Esophagus squamous epithelium (tissue), 4 donors: ENCODE measurements around the gene LTBP3.

Source experiments
- POLR2A ChIP-seq, 4 donors: fragments of 450-650 bp; IDR thresholded peaks; one replicate each; pipeline ENCODE4 v1.6.1; 2017; ENCODE audit warnings: antibody characterized with exemption in 4 of 4, mild to moderate bottlenecking in 4 of 4, moderate library complexity in 3 of 4
- TF ChIP-seq, protein P1 (sequence below), 6 experiments: fragments of 450-650 bp in 4 of 6; fragments of 200-600 bp in 2 of 6; sonication (generic) in 2 of 6; IDR thresholded peaks; one replicate each; pipeline ENCODE4 v1.5.1; 2016 to 2019; ENCODE audit warnings: antibody characterized with exemption in 6 of 6, mild to moderate bottlenecking in 4 of 6, moderate library complexity in 4 of 6

DNA sequence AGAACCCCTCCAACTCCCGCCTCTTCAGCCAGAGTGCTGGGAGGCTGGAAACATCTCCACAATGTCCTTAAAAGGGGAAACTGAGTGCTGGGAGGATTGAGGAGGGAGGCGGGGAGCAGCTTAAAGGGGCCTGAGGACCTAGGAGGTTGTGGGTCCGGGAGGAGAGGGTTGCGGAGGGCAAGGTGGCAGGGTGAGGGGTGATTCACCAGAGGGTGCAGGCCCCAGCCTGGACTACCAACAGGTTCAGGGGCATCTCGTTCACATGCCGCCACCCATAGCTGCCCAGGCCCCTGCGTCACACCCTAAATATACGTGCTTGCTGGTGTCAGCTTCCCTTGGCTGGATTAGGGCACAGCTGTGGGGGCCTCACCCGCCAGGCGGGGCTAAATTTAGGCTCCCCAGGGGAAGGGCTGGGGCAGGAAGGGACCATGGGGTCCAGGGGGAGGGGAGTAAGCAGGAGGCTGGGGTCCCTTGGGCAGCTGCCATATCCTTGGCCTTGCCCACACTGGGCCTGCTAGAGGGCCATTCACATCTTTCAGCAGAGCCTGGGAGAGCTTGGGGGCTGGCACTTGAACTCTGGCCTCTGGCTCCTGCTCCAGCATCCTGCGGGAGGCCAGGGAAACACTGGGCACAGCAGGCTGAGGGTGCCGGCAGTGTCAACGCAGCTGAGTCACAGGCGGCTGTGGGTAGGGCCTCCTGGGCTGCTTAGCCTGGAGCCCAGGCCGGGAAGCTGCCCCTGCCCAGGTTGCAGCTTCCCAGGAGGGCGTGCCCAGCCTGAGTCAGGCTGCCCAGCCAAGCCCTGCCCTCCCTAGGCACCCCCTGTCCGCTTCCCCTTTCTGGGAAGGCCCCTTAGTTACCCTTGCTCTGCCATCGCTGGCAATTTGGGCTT is 19.0 kb upstream of the LTBP3 start:
- TF ChIP-seq, protein P1, sequence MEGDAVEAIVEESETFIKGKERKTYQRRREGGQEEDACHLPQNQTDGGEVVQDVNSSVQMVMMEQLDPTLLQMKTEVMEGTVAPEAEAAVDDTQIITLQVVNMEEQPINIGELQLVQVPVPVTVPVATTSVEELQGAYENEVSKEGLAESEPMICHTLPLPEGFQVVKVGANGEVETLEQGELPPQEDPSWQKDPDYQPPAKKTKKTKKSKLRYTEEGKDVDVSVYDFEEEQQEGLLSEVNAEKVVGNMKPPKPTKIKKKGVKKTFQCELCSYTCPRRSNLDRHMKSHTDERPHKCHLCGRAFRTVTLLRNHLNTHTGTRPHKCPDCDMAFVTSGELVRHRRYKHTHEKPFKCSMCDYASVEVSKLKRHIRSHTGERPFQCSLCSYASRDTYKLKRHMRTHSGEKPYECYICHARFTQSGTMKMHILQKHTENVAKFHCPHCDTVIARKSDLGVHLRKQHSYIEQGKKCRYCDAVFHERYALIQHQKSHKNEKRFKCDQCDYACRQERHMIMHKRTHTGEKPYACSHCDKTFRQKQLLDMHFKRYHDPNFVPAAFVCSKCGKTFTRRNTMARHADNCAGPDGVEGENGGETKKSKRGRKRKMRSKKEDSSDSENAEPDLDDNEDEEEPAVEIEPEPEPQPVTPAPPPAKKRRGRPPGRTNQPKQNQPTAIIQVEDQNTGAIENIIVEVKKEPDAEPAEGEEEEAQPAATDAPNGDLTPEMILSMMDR (IDR thresholded peaks at IDR 0.05) = peak in 1 of 6 experiments; percentile 23
- TF ChIP-seq POLR2A (IDR thresholded peaks at IDR 0.05) = peak in 2 of 4 donors; percentile 34 to 50
